ENCODE measurements around the gene VPS4B. TPM values are rescaled to one million over a fixed set of nuclear protein-coding genes. Genes with fewer than 3 reads are reported as not detected.

VPS4B gene
- total RNA-seq, 1 experiment from 2014 or later: 44.7 TPM

DNA sequence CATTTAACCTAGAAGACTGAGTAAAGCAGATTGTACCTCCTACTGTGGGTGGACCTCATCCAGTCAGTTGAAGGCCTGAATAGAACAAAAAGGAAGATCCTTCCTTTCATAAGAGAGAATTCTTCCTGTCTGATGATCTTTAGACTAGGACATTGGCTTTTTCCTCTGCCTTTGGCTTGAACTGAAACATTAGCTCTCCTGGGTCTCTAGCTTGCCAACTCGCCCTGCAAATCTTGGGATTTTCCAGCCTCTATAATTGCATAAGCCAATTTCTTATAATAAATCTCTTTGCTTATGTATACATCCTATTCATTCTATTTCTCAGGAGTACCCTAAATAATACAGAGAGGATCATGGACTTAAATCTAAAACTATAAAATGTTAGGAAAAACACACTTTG, 49.1 kb downstream of the VPS4B start:
- CTCF ChIA-PET: no interaction called here

DNA sequence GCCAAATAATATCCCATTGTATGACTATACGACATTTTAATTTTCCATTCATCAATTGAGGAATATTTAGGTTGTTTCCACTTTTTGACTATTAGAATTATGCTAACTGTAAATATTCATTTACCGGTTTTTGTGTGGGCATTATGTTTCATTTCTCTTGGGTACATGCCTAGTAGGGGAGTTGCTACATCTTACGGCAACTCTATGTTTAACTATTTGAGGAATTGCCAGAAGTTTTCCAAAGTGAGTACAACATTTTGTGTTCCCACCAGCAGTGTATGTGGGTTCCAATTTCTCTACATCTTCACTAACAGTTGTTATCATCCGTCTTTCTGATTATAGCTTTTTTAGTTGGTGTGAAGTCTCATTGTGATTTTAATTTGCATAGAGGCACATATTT, 53.7 kb downstream of the VPS4B start:
- Histone ChIP-seq H4K20me1 (ENCODE audit: low read length) (peaks cover 15% of the 10 kb centered on the region; the same call in 1 of the 2 replicates), H3F3A (ENCODE audit: low read length, unreplicated experiment) (no peaks in the 10 kb centered on the region), H3K4me1 (ENCODE audit: insufficient read depth, low read length) (peaks cover 6% of the 10 kb centered on the region), H3K4me3 (ENCODE audit: low read length) (peak overlapping the region; percentile 85), H3K79me2 (ENCODE audit: low read length) (peaks cover 32% of the 10 kb centered on the region), H3K27me3 (ENCODE audit: low read length) (no peaks in the 10 kb centered on the region), H3K36me3 (ENCODE audit: low read depth, low read length) (no peaks in the 10 kb centered on the region), H3K9me3 (ENCODE audit: low read length) (no peaks in the 10 kb centered on the region), H3K27ac (ENCODE audit: low read length) (no peak overlapping the region), H2AFZ (ENCODE audit: low read length) (no peak overlapping the region), H3K9me2 (replicated peaks; ENCODE audit: low read length) (no peaks in the 10 kb centered on the region), H3K4me2 (ENCODE audit: low read length) (peak overlapping the region; percentile 92), H3K9ac (ENCODE audit: low read length) (no peak overlapping the region)
- ChIA-PET POLR2A (ENCODE audit: unreplicated experiment) (no interaction called here), CTCF (no interaction called here)
- ATAC-seq (no peak), DNase-seq (no peak)
- intact Hi-C loops (cut with micrococcal nuclease): loop anchor here (5.0 kb wide), 2 partner anchors 54 to 139 kb away; partner anchors contain the start of gene VPS4B
- no peak for TF ChIP-seq EZH2phosphoT487 (IDR thresholded peaks at IDR 0.05; ENCODE audit: borderline replicate concordance, low read length)
- TF ChIP-seq EZH2 (IDR thresholded peaks at IDR 0.05; ENCODE audit: low read length, unreplicated experiment): no peak
- TF ChIP-seq, protein P1, sequence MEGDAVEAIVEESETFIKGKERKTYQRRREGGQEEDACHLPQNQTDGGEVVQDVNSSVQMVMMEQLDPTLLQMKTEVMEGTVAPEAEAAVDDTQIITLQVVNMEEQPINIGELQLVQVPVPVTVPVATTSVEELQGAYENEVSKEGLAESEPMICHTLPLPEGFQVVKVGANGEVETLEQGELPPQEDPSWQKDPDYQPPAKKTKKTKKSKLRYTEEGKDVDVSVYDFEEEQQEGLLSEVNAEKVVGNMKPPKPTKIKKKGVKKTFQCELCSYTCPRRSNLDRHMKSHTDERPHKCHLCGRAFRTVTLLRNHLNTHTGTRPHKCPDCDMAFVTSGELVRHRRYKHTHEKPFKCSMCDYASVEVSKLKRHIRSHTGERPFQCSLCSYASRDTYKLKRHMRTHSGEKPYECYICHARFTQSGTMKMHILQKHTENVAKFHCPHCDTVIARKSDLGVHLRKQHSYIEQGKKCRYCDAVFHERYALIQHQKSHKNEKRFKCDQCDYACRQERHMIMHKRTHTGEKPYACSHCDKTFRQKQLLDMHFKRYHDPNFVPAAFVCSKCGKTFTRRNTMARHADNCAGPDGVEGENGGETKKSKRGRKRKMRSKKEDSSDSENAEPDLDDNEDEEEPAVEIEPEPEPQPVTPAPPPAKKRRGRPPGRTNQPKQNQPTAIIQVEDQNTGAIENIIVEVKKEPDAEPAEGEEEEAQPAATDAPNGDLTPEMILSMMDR (conservative IDR thresholded peaks at IDR 0.05; ENCODE audit: low read depth, low read length): no peak
- no TSS peak for BruUV-seq (replicated peaks)

More for the DNA sequence above, 49.1 kb downstream of the VPS4B start:
- no peak for DNase-seq
- Histone ChIP-seq H3K4me3 (ENCODE audit: low read length) (no peak overlapping the region), H3K79me2 (ENCODE audit: low read length) (no peaks in the 10 kb centered on the region), H3K27ac (ENCODE audit: low read length) (no peak overlapping the region), H3K9ac (ENCODE audit: low read length) (no peak overlapping the region), H2AFZ (ENCODE audit: low read length) (no peak overlapping the region), H3K27me3 (ENCODE audit: low read length) (no peaks in the 10 kb centered on the region), H4K20me1 (ENCODE audit: low read length) (no peaks in the 10 kb centered on the region), H3K36me3 (ENCODE audit: low read depth, low read length) (no peaks in the 10 kb centered on the region), H3K4me1 (ENCODE audit: insufficient read depth, low read length) (no peaks in the 10 kb centered on the region), H3K4me2 (ENCODE audit: low read length) (no peak overlapping the region), H3K9me2 (replicated peaks; ENCODE audit: low read length) (no peaks in the 10 kb centered on the region), H3F3A (ENCODE audit: low read length, unreplicated experiment) (no peaks in the 10 kb centered on the region), H3K9me3 (ENCODE audit: low read length) (no peaks in the 10 kb centered on the region)
- POLR2A ChIA-PET (ENCODE audit: unreplicated experiment): interaction anchor here (0.7 kb wide), 2 partner anchors 41 to 202 kb away, joined by 3 to 4 read pairs; no protein-coding TSS in a partner anchor
- TF ChIP-seq EZH2 (IDR thresholded peaks at IDR 0.05; ENCODE audit: low read length, unreplicated experiment): no peak
- TF ChIP-seq, protein P1 (conservative IDR thresholded peaks at IDR 0.05; ENCODE audit: low read depth, low read length): no peak
- no peak for TF ChIP-seq EZH2phosphoT487 (IDR thresholded peaks at IDR 0.05; ENCODE audit: borderline replicate concordance, low read length)
- ATAC-seq: no peak
- no TSS peak for BruUV-seq (replicated peaks)
- intact Hi-C loops (cut with micrococcal nuclease): no loop called here

All from PC-3 (cell line).